Dedifferentiated amniotic fluid mesenchymal stem cell (primary cell): ENCODE results near the gene PPP2R2B.

Experiments used
- DNase-seq: peaks from one replicate; pipeline ENCODE4 v3.0.0-alpha.2; 2016; ENCODE audit errors: extremely low spot score

Gene PPP2R2B

DNA sequence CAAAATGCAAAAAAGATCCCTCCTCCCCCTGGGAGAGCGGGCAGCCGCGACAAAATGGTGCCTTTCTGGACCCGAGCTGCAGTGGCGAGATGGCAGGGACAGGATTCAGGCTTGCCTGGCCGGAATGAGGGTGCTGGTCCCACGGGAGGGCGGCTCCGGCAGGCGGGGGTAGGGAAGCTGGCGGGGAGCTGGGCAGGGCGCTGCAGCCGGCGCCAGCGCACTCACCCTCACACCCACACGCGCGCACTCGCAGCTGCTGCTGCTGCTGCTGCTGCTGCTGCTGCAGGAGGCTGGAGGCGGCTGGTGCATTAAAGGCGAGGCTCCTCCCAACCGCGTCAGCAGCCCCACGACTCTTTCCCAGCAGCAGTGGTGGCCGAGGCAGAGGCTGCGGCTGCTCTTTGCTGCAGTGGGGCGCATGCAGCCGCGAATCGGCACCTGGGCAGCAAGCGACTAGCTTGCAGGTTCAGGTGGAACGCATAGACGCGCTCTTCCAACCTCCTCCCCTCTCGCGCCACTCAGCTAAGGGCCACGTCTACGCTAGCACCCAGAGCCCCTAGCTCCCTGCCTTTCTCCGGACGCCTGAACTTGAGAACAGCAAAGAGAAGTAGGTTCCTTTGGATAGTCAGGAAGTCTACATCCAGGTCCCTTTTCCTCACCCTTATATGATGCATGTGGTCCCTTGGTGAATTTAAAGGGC is at the start of gene PPP2R2B:
TSS of gene PPP2R2B (minus strand) at position 282 of the 697 bp plus-strand sequence.
- no peak for DNase-seq

DNA sequence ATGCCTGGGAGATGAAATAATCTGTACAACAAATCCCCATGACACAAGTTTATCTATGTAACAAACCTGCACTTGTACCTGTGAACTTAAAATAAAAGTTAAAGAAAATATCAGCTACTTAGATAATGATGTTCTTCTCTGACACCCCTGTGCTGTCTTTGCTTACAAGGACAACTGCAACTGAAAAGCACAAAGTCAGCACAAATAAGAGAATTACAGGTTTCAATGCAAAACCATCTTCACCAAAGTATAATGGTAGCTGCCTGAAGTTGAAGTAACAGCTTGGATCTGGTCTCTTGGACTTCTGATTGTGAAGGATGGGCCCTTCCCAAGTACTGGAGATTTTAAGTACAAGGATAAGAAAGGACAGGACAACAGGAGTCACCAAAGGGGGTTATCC is 45.6 kb upstream of the PPP2R2B start:
- DNase-seq = no peak

DNA sequence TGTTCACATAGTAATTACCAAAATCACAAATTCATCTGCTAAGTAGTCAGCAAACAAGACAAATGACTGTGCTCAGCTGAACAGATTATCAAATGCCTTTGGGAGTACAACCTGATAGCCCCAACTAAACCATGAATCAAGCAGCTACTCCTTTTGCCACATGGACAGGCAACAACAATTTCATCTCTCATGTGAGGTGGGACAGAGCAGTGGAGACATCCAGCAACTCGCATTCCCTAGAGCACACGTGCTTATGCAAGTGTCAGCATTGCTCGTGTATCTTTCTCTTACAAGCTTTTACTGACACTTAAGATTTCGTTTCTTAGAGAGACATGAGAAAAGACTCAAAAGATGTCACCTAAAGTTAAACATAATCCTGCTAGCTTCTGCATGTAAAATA is 42.7 kb upstream of the PPP2R2B start:
- no peak for DNase-seq

DNA sequence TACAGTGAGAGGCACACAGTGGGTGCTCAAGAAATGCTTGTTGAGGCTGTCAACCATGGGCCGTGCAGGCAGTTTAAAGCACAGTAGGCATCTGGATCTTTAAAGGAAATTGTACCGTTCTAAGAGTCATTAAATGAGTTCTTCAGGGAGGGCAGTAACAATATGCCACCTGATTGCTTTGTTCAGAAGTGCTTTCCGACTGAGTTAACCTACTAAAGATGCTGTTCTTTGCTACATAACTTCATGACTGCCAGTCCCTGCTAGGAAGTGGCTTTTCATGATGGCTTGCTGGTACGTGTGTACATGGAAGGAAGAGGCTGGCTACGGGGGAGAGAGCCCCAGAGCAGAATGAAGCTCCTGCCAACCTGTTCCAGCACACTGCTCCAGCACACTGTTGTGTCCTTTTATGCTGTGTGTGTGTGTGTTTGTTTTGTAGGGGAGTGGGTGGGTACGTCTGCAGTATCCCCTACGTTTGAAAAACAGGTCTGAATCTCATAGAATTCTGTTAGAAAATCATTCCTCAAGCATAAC is 41.9 kb upstream of the PPP2R2B start:
- no peak for DNase-seq

DNA sequence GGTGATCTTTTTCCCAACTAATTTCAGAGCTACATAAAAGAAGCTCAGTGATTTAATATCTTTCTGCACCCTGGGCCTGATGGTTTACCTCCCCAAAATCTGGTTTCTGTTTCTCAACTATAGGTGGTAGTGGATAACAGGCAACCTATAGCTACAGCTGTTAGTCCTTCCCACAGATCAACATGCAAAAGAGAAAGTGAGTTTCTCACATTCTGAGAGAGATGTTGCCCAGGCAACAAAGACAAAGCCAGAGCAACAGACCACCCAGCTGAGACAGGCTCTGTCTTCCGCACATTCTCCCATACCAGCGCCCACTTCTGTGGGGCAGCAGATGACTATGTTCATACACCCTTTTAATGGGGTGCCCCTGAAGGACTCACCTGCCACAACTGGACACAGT is 40.7 kb upstream of the PPP2R2B start:
- DNase-seq = no peak

DNA sequence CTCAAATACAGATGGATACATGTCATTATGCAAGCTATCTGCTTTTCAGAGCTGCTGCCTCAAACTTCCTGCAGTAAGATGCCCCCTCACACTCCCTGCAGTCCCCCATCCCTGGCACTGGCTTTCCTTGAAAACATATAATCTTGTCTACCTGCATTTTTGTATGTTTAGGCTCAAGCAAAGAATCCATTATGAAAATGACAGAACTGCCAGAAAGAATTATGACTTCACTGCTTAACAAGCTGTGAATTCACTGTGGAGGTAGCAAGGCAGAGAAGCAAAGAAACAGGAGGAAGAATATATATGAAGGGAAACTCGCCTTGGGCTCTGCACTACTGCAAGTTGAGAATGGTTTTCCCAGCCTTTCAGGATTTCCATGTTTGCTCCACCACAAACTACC is 39.4 kb upstream of the PPP2R2B start:
- no peak for DNase-seq

DNA sequence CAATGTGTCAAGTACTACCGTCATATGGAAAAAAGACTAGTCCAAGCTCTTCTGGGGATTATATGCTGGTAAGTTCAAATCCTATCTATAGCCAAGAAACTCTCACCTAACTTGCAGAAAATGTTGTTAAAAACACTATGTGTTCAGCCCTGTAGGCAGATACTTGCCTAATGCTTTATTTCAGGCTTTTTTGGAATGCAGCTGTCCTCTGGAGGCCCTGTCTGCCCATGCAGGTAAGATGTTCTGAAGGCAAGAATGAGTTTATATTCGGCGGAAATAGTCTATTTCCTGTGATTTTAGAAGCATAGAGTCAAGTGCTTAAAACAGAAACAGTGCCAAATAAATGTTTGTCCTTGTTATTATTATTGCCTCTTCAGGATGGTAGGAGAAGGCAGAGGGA is 34.3 kb upstream of the PPP2R2B start:
- DNase-seq = no peak

DNA sequence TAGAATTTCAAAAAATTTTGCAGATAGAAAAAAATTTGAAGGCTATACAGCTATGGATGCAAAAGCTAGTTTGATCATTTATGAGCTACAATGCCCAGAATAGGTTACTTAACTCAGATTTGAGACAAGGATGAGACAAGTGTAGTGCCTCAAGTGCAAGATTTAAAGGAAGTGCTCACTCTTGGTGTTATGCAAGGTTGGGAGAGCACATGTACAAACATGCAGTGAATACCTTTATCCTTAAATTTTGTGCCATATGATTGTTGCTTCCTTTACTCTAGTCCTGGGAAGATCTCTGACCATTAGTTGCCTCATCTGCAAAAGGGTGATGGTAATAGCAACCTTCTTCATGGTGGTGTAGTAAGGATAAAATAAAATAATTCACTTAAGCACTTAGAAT is 31.7 kb upstream of the PPP2R2B start:
- DNase-seq = no peak

DNA sequence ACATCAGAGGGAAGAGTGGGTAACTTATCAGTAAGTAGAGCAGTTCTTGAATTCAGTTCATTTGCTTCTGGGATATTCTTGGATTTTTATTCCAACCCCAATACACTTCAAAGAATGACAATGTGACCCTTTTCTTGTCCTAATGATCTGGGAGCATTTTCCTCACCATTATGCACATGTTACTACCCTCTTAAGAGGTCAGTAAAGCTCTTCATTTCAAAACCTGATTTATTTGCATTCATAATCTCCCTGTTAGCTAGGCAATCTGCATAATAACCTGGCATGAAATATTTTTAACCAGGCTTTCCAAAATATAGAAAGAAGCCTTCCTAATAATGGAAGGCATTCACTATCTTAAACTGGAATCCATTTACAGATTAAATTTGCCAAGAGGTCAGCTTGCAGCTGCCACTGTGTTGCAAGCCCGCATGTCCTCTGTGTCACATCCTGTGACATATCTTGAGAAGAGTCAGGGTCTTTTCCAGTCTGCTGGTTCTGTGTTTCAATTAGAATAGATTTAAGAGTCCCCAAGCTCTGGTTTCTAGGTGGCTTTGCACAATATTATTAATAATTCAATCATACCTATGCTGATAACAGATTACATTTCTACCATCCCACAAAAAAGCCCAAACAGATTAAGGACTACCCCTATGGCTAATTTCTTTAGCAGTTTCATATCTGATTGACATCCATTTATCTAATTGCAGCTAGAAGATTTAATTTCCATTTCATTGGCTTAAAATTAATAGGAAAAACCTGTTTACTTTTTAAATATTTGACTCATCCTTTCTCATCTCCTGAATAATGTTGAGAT is 30.9 kb upstream of the PPP2R2B start:
- no peak for DNase-seq

DNA sequence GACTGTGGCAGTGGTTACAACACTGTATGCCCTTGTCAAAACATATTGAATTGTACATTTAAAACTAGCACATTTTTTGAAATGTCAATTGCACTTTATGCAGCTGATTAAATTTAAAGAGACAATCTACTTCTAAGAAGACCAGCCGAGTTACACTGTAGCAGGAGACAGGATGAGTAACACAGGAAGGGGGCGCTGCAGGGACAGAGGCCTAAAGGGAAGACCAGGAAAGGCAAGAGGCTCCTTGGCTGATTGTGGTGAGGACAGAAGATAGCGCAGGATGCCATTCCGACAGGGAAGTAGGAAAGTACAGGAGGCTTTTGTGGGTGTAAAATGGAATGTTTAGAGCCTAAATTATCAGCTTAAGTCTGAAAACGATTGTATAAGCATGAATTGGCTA is 28.2 kb upstream of the PPP2R2B start:
- DNase-seq = no peak

DNA sequence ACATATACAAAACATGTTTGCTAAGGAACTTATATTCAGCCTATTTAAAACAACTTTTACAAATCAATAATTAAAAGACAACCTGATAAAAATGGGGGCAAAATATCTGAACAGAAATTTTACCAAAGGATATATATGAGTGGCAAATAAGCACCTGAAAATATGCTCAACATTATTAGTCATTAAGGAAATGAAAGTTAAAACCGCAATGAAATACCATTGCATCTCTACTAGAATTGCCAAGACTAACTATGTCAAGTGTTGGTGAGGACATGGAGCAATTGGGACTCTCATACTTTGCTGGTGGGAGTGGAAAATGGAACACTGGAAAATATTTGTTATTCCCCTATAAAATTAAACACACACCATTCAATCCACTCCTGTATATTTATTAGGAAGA is 26.3 kb upstream of the PPP2R2B start:
- no peak for DNase-seq

DNA sequence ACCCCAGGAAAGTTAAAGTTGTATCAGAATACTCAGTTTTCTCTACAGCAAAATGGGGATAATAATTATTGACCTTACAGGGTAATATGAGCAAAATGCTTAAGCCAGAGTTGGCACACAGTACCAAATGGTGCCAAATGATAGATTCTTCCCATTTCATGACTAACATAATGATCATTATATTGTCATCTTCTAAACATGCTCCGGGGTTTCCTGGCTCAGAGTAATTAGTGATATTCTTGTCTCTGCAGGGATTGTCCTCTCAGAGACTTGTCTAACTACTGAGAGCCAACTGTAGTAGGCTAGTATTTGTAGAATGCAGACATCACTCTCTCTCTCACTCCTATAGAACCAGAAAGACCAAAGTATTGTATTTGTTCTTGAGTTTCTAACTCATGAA is 25.2 kb upstream of the PPP2R2B start:
- DNase-seq = no peak

DNA sequence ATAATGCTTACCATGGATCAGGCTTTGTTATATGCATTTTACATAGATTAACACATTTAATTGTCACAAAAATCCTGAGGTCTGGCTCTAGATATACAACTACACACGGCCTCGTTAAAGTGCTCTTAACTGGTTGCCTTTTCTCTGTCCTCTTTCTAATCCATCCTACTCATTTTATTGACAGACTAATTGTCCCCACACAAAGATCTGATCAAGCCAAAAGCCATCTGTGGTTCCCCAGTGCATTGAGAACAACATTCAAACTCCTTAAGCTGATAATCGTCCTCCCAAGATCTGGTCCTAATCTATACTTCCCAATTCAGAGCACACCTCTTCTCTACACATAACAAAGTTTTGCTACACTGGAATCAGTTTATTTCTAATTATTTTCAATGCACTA is 23.9 kb upstream of the PPP2R2B start:
- DNase-seq = no peak

DNA sequence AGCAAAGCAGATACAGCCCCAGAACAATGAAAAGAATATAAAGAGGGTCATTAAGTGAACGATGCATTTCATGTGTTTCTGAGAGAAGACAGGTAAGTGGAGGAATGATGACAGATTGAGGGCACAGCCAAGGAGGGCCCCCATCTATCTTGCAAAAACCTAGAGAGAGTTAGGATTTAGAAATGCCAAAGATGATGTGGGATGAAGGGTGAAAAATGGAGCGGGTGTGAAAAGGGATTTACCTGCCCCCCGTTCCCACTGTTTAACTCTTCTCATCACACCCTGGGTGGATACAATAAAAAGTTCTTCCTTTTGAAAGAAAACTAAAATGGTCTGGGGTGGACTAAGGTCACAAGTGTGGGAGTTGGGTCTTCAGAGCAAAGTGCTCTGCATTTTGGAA is 18.5 kb upstream of the PPP2R2B start:
- DNase-seq = no peak

DNA sequence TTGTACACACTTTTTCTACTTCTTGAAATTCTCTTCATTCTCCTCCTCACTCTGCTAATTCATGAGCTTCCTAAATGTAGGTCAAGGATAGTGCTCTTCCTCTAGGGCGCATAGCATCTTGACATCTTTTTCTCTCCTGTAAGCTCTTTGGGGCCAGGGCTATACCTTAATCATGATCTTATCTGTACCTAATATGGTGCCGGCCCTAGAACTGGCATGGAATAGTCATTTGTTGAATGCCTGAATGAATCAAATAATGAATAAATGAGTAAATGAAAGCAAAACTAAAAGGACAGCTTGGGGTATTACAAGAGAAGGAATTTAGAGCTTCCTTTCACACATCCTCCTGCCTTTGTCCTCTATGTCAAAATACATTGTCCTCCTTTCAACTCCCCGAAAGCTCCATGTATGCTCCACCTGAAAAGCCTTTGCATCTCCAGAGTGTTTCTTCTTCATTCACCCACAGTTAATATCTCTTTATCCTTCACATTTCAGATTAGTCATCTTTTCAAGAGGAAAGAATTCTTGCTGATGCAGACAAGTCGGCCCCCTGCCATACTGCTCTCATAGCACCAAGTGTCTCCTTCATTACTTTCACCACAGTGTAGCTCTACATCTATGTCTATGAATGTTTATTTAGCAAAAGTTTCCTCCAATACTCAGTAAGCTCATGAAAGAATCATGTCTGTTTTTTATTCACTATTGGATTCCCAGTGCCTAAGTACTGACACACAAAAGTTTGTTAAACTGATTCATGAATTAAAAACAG is 16.4 kb upstream of the PPP2R2B start:
- DNase-seq = no peak

DNA sequence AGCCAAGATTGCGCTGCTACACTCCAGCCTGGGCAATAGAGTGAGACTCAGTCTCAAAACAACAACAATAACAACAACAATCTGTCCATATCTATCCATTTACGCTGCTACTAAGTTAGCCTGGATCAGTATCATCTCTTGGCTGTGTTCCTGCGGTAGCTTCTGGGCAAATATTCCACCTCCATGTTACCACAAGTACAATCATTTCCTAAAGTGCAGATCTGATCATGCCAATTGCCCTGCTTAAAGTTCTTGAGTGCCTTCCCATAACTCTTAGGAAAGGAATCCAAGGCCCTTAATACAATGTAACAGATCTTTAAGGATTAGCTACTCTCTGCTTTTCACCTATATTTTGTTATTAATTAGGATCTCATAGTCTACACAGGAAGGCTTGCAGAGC is 15.4 kb upstream of the PPP2R2B start:
- no peak for DNase-seq

DNA sequence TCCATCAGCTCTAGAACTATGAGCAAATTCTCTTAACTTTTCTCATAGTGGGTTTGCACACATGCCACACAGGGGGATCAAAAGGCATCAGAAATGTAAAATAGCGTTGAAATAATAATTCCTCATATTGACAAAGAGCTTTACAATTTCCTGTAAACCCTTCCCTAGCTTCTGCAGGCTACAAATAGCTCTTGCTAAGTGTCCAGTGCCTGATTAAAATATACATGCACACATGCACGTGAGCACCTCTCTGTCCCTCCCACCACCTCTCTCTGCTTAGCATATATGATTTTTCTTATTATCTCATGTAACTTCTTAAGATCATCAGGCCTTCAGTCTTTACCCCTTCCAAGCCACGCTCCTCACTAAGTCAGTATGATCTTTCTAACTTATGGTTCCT is 13.7 kb upstream of the PPP2R2B start:
- no peak for DNase-seq

DNA sequence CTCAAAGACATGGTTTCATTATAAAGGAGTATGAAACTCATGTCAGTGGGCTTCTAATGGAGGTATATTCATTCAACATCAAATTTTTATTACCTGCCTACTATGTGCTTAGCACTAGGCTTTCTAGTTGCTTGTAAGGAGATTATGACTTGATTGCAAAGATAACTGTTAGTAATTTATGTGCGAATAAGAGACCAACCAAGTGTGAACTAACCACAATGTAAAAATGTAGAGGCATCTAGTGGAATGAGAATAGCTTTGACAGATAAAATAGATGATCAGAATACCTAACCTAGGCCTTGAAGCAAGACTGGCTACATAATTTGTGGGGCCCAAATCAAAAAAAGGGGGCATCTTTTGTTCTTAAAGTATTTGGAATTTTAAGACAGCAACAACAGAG is 13.0 kb upstream of the PPP2R2B start:
- DNase-seq = no peak

DNA sequence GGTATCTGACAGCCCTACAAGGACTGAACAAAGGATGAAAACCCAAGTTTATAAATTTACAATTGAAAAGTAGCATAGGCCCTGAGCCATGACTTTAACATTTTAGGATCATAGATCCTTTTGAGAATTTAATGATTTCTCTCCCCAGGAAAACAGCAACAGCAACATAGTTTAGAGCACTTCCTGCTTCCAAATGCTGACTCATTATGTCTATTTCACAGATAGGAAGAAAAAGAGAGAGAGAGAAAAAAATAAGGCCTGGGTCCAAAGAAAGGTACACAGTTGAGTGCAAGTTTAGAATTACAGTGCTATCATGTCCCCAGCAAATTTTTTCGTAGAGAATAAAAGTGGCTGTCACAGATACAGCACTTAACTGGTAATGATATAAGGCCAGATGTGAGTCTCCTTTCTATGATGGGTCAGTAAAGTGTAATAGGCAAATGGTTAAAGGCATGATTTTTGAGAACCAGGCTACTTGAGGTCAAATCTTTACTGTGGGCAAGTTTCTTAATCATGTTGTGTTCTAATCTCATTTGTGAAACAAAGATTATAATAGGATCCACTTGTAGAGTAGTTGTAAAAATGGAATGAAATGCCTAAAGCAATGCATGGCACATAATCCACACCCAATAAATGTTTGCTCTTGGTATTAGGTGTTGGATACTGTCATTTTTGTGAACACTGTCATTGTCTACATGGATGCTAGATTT is 12.3 kb upstream of the PPP2R2B start:
- DNase-seq = no peak

DNA sequence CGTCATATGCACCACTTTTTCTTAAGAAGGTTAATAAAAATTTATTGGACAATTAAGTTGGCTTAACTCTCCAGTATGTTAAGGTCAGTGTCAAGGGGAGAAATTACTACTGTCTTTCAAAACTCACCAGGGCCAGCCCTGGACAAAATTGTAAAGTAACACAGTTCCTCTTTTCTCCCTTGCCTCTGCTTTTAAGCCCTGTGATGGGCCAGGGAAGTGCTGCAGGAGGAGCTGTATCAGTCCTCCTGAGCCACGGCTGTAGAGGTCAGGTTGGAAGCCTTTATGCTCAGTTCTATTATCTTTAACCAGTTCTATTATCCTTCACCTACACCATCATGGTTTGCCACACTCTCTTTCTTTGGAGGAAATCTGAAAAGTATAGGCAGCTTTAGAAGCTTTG is 11.5 kb upstream of the PPP2R2B start:
- no peak for DNase-seq

DNA sequence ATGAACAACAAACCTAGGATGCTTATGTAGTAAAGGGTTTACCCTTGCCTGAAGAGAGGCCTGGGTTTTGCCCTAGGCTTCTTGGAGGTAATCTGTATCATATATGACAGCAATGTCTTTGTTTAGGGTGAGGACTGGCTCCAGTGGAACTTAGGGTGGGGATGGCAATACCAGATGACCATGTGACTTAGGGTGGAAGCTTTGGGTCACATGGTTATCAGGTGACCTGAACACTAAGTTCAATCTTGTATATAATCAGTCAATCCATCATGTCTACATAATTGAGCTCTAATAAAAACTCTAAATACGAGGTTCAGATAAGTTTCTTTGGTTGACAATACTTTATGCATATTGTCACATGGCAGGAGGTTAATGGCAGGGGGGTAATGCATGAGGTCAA is 10.6 kb upstream of the PPP2R2B start:
- no peak for DNase-seq
